NCI-H1436 treated with DMSO at 0.1 percent for 48 hours (cell line): ENCODE results near the gene ETFDH.
"Not testable (repeated sequence)": the region's sequence is repeated elsewhere in the genome, so short reads cannot be mapped to it uniquely, and the experiment has no call there.

Experiments
- DNase-seq: peaks from one replicate; lab custom pipeline; 2025; lab: John Stamatoyannopoulos, UW

Gene ETFDH

DNA sequence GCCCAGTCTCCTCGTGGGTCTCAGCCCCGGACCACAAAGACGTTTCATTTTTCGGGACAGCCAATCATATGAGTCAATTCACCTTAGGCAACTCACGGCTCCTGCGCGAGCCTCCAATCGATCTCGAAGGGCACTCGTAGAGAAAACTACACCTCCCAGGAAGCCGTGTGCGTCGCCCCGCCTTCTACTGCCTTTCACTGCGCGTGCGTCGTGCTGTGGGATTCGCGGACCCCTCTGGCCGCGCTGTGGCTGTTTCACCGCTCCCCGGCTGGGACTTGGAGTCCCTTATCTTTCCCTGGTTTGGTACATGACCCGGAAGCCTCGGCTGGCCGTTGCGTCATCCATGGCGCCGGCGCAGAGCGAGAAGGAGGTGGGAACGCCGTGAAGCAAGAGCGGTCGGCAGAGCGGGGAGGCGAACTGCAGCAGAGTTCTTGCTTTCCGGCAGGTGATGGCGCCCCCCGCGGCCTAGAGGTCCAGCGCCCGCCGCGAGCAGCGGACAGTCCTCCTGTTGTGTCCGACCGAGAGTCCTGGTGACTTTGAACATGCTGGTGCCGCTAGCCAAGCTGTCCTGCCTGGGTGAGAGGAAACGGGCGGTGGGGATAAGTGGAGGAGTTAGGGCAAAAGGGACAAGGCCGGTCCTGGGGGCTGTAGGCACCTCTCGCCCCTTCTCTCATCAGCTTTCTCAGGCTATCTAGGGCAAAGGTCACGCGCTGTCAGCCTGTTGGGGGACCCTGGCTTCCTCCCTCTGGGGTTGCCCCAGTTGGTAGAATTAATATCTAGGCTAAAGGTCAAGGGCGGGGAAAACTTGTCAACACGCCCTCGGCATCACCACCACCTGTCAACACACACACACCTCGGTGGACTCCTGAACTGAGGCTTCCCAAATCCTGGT, at the start of gene ETFDH:
Gene ETFDH (plus strand): TSS at position 382 of the 892 bp plus-strand sequence. CDS start 161 bp downstream, at position 543.
- DNase-seq = peak; percentile 96

DNA sequence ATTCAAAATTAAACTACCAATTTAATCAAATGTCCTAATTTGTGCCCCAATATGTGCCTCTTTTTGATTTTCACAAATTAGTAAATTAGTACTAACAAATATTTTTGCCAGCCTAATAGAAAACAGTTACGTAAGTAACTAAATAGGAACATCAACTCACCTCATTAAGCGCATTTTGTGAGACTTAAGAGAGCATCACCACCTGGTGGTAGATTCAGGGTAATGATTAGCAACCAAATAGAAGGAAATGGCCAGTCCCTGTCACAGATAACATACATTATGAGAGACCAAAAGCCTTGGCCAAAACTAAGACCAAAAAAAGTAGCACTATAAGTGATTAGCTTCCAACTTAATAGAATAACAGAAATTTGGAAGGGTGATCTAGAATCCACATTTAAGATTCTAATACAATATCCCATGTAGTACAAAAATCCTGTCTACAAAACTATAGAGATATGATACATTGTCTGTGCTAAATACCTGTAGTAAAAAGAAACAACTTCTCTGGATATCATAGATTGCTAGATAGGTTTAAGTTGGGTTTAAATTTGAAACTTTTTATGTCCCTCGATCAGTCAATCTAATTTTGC, 47.1 kb upstream of the ETFDH start:
- DNase-seq = peak; percentile 10

DNA sequence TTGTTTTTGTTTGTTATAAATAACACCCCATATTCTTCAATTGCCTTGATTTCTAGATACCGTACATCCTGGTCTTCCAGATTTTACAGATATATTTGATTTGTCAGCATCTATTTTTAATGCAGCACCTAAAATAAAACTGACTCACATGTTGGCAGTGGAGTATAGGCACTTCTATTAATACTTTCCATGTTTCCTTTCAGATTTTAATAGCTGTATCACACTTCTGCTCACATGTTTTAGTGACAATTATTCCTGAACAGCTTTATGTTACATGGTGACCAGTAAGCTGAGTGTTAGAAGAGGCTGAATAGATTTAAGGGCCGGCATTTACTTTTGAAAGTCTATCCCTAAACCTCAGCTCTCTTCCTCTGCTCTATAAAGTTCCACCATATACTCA, 46.6 kb upstream of the ETFDH start:
- DNase-seq = no peak

DNA sequence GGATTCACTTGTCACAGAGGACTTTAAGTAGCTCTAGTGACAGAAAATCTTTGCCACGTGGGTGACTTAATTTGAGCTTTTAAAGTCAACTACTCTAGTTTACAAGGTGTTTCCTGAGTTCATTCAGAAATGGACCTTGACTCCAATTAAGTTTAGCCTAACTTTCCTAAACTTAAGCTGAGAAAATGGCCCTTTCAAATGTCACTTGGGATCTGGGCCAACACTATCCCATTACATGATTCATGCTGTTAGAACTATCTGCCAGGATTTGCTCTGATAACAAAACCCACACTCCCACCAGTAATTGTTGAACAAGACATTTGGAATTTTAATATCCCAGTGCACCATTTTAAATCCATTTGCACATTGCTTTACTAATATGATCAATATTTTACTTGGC, 41.2 kb upstream of the ETFDH start:
- DNase-seq = no peak

DNA sequence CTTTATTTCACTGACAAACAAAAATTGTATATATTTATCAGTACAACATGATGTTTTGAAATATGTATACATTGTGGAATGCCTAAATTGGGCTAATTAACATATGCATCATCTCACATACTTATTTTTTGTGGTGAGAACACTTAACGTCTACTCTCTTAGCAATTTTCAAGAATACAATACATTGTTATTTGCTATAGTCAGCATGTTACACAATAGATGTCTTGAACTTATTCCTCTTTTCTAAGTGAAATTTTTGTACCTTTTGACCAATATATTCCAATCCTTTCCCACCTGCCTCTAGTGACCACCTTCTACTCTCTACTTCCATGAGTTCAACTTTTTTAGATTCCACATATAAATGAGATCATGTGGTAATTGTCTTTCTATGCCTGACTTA, 35.5 kb upstream of the ETFDH start:
- no peak for DNase-seq

DNA sequence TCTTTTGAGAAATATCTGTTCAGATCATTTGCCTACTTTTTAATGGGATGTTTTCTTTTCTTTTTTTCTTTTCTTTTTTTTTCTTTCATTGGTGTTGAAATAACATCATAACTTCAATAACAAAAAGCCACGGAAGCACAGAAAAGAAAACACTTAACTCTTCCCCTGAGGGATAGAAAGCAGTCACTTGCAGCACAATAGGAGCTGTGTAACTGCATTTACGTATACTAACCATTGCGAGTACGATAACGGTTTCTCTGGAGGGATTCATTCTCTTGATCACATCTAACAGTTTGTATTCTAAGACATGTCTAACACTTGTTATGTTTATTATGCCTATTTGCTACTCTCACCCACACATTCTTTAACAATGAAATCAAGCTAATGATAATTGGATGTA, 27.7 kb upstream of the ETFDH start:
- DNase-seq = no peak

DNA sequence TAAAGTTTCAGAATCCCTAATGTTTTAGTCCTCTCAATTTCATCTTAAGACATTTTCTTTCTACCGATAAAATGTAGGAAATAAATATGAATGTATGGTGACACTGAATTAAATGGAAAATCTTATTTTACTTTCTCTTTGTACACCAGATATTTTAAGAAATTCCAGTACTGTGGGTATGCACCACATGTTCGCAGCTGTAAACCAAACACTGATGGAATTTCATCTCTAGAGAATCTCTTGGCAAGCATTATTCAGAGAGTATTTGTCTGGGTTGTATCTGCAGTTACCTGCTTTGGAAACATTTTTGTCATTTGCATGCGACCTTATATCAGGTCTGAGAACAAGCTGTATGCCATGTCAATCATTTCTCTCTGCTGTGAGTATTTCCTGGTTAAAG, 27.3 kb upstream of the ETFDH start:
- no peak for DNase-seq

DNA sequence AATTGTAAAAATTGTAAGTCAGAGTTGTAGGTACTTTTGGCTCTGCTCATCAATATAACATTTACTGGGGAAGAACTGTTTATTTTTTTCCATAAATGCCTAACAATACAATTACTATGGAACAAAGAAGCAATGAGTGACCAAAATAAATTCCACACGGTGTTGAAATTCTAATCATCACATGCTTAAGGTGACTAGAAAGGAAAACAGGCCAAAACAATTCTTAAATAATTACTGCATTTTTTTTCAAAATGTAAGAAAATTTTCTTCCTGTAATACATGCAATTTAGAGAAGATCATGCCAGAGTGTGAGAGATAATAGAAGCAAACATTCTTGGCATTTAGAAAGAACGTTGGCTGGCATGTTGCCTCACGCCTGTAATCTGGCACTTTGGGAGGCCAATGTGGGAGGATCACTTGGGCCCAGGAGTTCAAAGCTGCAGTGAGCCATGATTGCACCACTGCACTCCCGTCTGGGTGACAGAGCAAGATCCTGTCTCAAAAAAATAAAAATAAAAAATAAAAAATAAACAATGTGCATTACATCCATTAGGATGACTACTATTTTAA, 22.9 kb upstream of the ETFDH start:
- no peak for DNase-seq

DNA sequence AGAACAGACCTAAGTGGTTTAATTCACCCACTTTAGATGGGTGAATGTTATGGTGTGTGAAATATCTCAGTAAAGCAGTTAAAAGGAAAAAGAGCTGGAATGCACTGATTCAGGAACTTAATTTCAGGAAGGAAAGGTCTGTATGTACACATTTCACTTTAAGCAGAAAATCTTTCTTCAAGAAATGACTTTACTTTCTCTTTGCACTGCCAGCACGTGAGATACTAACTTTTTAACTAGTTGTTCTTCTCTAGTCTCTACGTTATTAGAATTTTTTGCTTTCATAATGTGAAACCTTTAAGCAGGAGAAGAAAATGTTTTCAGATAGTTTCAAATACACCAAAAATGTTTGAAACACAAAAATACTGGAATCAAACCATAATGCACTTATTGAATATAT, 19.2 kb upstream of the ETFDH start:
- DNase-seq = no peak

DNA sequence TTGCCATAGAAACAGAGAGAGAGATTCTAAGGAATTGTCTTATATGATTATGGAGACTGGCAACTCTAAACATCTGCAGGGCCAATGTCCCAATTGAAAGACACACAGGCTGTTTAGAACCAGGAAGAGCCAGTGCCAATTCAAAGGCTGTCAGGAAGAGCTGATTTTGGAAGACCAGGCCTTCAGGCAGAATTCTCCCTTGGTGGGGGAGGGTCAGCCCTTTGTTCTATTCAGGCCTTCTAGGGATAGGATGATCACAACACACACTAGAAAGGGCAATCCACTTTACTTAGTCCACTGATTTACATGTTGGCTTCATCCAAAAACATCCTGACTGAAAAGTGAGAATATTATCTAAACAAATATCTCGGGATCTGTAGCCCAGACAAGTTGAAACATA, 15.7 kb upstream of the ETFDH start:
- DNase-seq = no peak

DNA sequence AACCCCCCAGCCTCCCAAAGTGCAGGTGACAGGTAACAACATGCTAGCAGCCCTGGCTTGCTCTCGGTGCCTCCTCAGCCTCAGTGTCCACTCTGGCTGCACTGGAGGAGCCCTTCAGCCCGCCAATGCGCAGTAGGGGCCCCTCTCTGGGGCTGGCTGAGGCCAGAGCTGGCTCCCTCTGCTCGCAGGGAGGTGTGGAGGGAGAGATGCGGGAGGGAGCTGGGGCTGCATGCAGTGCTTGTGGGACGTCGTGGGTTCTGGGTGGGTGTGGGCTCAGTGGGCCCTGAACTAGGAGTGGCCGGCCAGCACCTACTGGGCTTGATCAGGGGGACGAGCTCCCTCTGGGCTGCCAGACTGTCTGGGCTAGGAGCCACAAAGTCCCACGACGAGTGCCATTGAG, 14.8 kb upstream of the ETFDH start:
- no peak for DNase-seq

DNA sequence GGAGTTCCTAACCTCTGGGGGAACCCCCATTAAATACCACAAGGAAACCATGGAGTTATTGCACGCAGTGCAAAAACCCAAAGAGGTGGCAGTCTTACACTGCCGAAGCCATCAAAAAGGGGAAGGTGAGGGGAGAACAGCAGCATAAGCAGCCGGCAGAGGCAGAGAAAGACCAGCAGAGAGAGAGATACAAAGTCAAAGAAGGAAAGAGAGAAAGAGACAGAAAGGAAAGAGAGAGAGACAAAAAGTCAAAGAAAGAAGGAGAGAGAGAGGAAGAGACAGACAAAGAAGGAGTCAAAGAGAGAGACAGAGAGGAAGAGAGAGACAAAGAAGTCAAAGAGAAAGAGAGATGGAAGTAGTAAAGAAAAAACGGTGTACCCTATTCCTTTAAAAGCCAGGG, 8.8 kb upstream of the ETFDH start:
- not testable (repeated sequence) for DNase-seq

DNA sequence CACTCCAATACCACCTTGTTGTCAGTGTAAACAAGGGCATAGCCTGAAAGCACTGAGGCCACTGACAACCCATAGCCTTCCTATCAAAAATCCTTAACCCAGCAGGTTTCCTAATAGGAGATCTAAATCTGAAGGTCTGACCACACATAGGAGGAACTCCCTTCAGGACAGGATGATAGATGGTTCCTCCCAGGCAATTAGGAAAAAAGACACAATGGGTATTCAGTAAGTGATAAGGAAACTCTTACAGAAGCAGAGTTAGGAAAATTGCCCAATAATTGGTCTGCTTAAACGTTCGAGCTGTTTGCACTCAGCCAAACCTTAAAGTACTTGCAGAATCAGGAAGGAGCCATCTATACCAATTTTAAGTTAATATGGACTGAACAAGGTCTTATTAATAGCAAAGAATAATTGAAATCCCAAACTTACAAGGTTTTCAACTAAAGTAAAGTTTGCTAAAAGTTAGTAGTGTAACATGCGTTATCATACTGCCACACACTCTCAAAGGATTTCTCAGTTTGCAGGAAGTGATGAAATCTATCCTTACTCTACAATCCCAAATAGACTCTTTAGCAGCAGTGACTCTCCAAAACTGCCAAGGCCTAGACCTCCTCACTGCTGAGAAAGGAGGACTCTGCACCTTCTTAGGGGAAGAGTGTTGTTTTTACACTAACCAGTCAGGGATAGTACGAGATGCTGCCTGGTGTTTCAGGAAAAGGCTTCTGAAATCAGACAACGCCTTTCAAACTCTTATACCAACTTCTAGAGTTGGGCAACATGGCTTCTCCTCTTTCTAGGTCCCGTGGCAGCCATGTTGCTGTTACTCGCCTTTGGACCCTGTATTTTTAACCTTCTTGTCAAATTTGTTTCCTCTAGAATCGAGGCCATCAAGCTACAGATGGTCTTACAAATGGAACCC, 8.1 kb upstream of the ETFDH start:
- DNase-seq = not testable (repeated sequence)

DNA sequence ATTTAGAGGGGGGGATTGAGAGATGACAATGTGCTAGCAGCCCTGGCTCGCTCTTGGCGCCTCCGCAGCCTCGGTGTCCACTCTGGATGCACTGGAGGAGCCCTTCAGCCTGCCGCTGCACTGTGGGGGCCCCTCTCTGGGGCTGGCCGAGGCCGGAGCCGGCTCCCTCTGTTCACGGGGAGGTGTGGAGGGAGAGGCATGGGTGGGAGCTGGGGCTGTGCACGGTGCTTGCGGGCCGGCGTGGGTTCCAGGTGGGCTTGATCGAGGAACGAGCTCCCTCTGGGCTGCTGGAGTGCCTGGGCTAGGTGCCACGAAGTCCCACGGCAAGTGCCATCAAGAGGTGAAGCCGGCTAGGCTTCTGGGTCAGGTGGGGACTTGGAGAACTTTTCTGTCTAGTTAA, 7.3 kb upstream of the ETFDH start:
- no peak for DNase-seq

DNA sequence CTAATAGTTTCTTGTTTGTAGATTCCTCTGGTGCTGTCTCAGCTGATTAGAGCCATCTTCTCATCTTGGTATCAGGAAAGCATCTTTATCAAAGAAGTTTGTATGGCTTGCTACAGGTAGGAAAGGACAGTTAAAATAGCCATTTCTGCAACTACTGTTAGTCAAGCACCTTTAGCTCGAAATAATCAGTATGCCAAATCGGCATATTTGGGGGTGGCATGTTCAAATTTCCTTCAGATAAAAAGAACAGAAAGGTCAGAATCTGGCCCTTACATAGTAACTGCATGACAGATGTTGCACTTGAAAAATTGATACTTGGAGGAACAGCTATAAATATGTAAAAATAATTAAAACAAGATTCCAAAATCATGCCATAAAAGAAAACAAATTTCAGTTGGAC, 5.2 kb upstream of the ETFDH start:
- no peak for DNase-seq

DNA sequence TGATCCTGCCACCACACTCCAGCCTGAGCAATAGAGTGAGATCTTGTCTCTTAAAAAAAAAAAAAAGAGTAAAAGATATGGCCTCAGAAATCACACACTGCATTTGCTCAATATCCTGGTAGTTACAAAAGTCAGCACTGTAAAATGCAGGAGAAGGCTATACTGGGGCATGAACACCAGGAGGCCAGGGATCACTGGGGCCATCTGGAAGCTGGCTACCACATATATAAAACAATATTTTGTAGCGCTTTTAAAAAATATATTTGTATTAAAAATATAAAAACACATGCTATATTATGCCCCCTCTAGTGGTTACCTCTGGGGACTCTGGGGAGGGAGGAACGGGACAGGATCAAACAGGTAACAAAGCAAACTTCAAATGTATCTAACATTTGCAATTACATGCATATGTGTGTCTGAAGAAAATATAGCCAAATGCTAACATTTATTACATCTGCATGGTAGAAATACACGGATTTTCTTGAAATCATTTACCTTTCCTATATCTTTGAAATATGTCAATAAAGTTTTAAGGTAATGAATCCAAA, 4.4 kb upstream of the ETFDH start:
- DNase-seq = no peak

DNA sequence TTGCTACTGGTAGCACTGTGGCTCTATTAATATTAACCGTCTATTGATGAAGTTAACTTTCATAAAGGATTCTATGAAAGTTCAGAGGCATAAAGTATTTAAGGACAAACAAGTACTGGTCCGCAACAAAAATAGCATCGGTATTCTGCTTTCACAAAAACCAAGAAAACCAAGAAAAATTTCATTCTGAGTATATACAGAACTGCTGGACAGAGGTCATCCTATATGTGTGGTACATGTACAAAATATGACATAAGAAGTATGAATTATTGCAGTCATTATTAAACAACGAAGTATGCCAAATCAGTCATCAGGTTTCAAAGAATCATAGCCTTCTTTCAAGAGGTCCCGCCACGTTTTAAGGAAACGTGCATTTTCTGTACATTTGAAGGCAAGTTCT, 2.8 kb upstream of the ETFDH start:
- DNase-seq = no peak

DNA sequence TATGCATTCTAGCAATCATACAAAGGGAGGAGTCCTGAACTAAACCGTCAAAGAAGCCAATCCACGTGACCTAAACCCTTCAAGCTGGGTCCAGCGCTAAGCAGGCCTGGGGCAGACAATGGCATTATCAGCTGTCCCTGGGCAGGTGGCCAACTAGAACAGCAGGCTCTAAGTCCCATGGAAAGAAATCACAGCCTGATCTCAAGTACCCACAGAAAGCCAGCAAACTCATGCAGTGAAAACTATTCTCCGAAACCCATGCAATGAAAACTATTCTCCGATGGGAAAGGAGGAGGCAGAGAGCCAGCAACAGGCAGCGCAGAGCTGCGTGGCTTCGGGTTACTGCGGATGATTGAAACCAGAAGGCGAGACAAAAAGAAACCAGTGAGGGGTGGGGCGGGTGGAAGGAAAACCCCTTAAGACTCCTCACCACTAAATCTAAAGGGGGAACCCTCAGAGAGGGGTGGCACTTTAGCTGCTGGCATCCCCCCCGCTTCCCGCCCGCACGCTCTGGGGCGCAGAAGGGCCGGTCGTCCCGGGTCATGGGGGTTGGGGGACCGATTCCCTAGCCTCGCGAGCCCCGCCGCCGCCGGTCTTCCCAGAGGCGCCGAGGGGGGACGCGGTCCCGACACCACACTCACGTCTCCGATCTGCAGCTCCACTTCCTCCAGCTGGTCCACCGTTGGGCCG, 976 bp upstream of the ETFDH start:
- DNase-seq = no peak

DNA sequence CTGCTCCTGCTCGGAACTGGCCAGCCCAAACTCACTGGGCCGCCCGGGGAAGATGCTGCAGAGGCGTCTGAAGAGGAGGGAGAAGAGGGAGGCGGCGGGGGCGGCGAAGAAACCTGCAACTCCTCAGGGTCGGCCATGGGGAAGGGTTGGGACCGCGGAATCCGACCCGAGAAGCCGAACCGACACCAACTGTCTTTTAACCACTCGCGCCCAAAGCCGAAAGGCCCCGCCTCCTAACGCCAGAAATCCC, 506 bp upstream of the ETFDH start, which contains the start of gene C4orf46:
Gene C4orf46 (minus strand): TSS at position 223 of the 250 bp plus-strand sequence. CDS start 86 bp downstream, at position 137.
- no peak for DNase-seq

DNA sequence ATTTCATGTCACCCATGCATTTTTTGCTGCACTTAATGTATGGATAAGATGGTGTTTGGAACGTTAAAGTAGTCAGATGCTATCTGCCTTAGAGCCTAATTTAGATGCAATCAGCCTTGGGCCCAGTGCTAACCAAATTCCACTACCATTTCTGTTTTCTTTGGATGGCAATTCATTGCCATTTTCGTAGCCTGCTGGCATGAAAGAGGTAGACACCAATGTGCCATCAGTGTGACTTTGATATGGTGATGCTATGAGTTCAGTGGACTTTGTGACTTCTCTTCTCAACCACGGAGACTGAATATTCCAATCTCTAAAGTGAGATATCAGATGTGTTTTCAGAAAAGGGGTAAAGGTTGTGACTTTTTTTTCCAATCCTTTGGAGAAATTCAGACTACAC, 1.5 kb downstream of the ETFDH start:
- DNase-seq = no peak

DNA sequence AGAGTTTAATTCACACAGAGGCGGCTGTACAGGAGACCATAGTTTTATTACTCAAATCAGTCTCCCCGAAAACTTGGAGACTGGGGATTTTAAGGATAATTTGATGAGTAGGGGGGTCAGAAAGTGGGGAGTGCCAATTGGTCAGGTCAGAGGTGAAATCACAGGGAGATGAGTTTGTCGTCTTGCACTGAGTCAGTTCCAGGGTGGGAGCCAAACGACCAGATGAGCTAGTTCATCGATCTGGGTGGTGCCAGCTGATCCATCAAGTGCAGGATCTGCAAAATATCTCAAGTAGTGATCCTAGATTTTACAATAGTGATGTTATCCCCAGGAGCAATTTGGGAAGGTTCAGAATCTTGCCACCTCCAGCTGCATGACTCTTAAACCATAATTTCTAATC, 4.0 kb downstream of the ETFDH start:
- no peak for DNase-seq

DNA sequence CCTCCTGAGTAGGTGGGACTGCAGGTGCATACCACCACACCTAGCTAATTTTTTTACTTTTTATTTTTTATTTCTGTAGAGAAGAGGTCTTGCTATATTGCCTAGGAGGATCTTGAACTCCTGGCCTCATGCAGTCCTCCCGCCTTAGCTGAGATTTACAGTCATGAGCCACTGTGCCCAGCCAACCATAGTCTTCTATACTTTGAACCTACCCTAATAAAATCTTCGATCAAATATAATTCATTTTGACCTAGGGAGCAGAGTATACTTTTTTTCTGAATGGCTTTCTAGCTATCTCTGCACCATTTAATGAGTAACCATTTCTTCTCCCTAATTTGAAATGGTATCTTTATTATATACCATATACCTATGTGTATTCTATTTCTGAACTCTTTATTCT, 6.7 kb downstream of the ETFDH start:
- no peak for DNase-seq
